HCT116 (cell line): Measurements from ENCODE around the gene BRSK1.

Experiments
- ATF3 ChIP-seq: IDR thresholded peaks from 2 replicates; pipeline ENCODE4 v1.6.1; 2012
- CEBPB ChIP-seq: IDR thresholded peaks from 2 replicates; pipeline ENCODE4 v1.6.1; 2012; ENCODE audit warnings: low read depth
- CTCF ChIP-seq, 3 experiments: fragments of 200-600 bp in 1 of 3; sonication (generic) in 1 of 3; IDR thresholded peaks in 2 of 3; conservative IDR thresholded peaks in 1 of 3; 2 replicates each; pipeline ENCODE4 v1.5.1; 2012 to 2017; ENCODE audit warnings: low read depth in 2 of 3, low read length in 2 of 3, antibody characterized with exemption in 1 of 3, borderline replicate concordance in 1 of 3, control low read depth in 1 of 3, mild to moderate bottlenecking in 1 of 3, mixed read lengths in 1 of 3, mixed run types in 1 of 3, moderate library complexity in 1 of 3; ENCODE audit not compliant: insufficient read depth in 1 of 3
- JUND ChIP-seq: IDR thresholded peaks from 2 replicates; pipeline ENCODE4 v1.6.1; 2012
- POLR2A ChIP-seq: IDR thresholded peaks from 2 replicates; pipeline ENCODE4 v1.7.0; 2011; ENCODE audit warnings: borderline replicate concordance; ENCODE audit not compliant: insufficient read depth, insufficient read length; ENCODE audit errors: extremely low read depth
- POLR2AphosphoS5 ChIP-seq: IDR thresholded peaks from 2 replicates; pipeline ENCODE4 v1.6.1; 2011; ENCODE audit warnings: mild to moderate bottlenecking, low read depth, low read length, moderate library complexity
- SRF ChIP-seq: IDR thresholded peaks from 2 replicates; pipeline ENCODE4 v1.6.1; 2012; ENCODE audit warnings: low read depth
- ZNF274 ChIP-seq: fragments of 200-500 bp; sonication (Bioruptor generic); IDR thresholded peaks from 2 replicates; pipeline ENCODE4 v1.6.1; 2014; ENCODE audit warnings: mild to moderate bottlenecking, low read depth, low read length, inconsistent platforms
- TF ChIP-seq, protein P1 (sequence below): IDR thresholded peaks from 2 replicates; pipeline ENCODE4 v1.6.1; 2012

DNA sequence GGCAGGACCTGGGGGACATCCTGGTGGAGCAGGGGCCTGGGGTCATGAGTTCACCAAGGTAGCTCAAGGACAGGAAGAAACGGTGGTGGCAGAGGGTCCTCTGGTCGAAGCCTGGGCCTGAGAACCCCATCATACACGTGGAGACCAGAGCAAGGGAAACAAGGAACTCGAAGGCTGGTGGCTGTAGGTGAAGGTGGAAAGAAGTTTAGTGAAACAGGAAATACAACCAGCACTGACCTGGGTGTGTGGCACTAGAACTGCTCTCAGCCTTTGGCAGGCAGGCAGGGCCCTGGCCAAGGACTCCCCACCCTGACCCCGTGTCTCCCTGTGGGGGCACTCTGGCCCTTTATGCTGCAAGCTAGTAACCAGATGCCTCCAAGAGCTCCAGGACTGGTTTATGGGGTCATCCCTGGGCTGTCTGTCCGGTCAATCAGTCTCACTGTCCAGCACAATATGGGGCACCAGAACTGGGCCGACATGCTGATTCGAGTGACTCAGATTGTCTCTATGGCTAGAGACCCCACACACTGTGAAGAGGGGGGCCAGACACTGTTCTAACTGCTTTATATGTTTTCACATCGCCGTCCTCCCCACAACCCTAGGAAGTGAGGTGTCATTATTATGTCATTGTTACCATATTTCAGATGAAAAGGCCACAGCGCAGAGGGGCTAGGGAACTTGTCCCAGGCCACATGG lies 67.0 kb downstream of the BRSK1 start:
- TF ChIP-seq ATF3 (no peak), POLR2A (no peak), SRF (no peak), CTCF (IDR thresholded peaks at IDR 0.05 in 2 of 3, conservative IDR thresholded peaks at IDR 0.05 in 1 of 3; ENCODE audit: borderline replicate concordance in 1 of 3, insufficient read depth in 1 of 3, low read depth in 2 of 3, low read length in 2 of 3) (no peak), ZNF274 (no peak), POLR2AphosphoS5 (no peak), CEBPB (no peak), JUND (no peak)
- TF ChIP-seq, protein P1, sequence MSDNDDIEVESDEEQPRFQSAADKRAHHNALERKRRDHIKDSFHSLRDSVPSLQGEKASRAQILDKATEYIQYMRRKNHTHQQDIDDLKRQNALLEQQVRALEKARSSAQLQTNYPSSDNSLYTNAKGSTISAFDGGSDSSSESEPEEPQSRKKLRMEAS, result no peak
